IPS DF 19.7 (cell line): ENCODE results near the gene ATP2C2.
"Not testable (repeated sequence)": the region's sequence is repeated elsewhere in the genome, so short reads cannot be mapped to it uniquely, and the experiment has no call there.

Source experiments
- DNase-seq: peaks from one replicate; pipeline ENCODE4 v3.0.0-alpha.2; 2013; ENCODE audit warnings: low read depth, low spot score

The ATP2C2 gene

GRCh38 chr16:84392031-84392360 is 23.7 kb downstream of the ATP2C2 start:
- no peak for DNase-seq

- DNase-seq, result not testable (repeated sequence)
Observed at GRCh38 chr16:84396082-84396481, 27.7 kb downstream of the ATP2C2 start.

GRCh38 chr16:84396537-84397008 is 28.2 kb downstream of the ATP2C2 start:
- DNase-seq, result no peak

- DNase-seq, result no peak
Observed at GRCh38 chr16:84397090-84397489, 28.8 kb downstream of the ATP2C2 start.

- no peak for DNase-seq
Observed at GRCh38 chr16:84398701-84399100, 30.4 kb downstream of the ATP2C2 start.

GRCh38 chr16:84399912-84400311 is 31.6 kb downstream of the ATP2C2 start:
- not testable (repeated sequence) for DNase-seq

GRCh38 chr16:84403435-84403834 is 35.1 kb downstream of the ATP2C2 start:
- not testable (repeated sequence) for DNase-seq

GRCh38 chr16:84404324-84404723 is 36.0 kb downstream of the ATP2C2 start:
- DNase-seq, result no peak

GRCh38 chr16:84404936-84405639 is 36.8 kb downstream of the ATP2C2 start:
- no peak for DNase-seq

- no peak for DNase-seq
Observed at GRCh38 chr16:84406006-84406963, 37.9 kb downstream of the ATP2C2 start.

GRCh38 chr16:84407588-84408313 is 39.4 kb downstream of the ATP2C2 start:
- no peak for DNase-seq

GRCh38 chr16:84408314-84408690 is 40.0 kb downstream of the ATP2C2 start:
- DNase-seq, result no peak

- DNase-seq, result no peak
Observed at GRCh38 chr16:84408856-84409255, 40.5 kb downstream of the ATP2C2 start.

- no peak for DNase-seq
Observed at GRCh38 chr16:84410361-84411138, 42.2 kb downstream of the ATP2C2 start.

- no peak for DNase-seq
Observed at GRCh38 chr16:84411768-84412167, 43.4 kb downstream of the ATP2C2 start.

GRCh38 chr16:84412262-84412661 is 43.9 kb downstream of the ATP2C2 start:
- DNase-seq, result no peak

- DNase-seq, result no peak
Observed at GRCh38 chr16:84413244-84414004, 45.1 kb downstream of the ATP2C2 start.

GRCh38 chr16:84414789-84415326 is 46.5 kb downstream of the ATP2C2 start:
- DNase-seq, result no peak

- no peak for DNase-seq
Observed at GRCh38 chr16:84416407-84417321, 48.3 kb downstream of the ATP2C2 start.
